A549 treated with Mapracorat at 1 μM for 4 hours (cell line): ENCODE measurements around the gene TMPRSS3. TPM values are rescaled to one million over a fixed set of nuclear protein-coding genes. Genes with fewer than 3 reads are reported as not detected.

Source experiments
- total RNA-seq: library from RNA; stranded (reverse); fragments of 200-300 nt; extraction: Qiagen RNA extraction; gene quantifications from 5 replicates; pipeline ENCODE4 v1.2.3, GENCODE V29; 2022

Gene TMPRSS3
- total RNA-seq: 0.14 to 0.57 TPM (median 0.34 TPM) in 5 replicates

DNA sequence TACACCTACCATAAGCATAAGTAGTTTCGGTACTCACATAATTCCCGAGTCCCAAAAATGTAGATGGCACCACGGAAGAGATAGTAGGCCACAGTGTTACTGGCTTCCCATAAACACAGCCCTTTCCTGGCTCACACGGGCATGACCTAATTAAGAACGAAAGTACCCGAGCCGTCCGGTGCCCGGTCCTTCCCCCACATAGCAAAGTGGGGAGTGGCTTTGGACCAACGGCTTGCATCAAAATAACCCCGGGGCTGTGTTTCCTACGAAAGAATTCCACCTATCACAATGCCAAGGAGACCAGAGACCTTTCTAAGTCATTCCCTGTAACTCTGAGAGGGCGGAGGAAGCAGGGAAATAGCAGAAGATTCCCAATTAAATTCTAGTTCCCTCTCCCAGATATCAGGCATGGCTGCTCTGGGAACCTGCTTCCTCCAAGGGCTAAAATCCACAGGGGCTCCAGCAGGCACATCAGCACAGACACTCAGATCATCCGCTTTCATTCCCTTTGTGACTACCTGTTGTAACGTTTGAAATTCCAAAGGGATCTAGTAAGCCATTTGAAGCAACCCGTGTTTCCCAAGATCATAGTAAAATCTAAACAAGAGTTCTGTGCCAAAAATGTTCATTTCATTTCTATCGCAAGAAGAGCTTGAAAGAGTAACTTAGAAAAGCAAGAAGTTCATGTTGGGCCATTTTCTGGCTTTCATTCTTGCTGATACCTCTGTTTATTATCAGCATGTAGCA, at the start of gene TMPRSS3:
Gene TMPRSS3, minus strand, starts transcription at position 148 of the 747 bp plus-strand sequence. CDS start 635 bp downstream, outside the sequence.

GRCh38 chr21:42403611-42404231, 7.9 kb upstream of the TMPRSS3 start, which contains the start of gene UBASH3A:
Gene UBASH3A (plus strand): TSS chr21:42403902. CDS start chr21:42403946, 44 bp downstream.

DNA sequence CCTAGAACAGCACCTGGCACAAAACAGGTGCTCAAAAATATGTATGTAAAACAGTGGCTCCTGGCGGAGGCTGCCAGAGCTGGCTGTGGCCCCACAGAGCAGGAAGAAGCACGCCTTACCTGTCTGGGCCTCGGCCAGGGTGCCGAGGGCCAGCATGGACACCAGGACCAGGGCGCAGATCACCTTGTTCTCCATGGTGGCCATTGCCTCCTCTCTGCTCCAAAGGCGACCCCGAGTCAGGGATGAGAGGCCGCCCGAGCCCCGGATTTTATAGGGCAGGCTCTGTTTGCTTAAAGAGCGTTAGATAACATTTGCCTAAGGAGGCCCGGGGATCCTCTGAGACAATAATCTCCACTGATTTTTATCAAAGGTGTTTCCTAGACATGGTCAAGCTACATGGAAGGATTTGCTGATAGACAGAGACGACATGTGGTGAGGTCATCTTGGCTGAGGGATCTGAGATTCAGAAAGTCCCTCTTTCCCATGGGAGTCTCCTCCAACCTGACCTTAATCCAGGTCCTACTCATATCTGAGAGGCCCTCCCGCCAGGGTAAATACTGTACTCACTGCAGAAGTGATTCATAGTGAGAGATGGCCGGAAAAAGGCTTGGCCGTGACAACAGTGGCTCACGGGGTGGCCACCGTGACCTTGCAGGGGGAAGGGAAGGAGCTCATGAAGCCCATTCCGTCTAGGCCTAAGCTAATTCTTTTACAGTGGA, 29.4 kb downstream of the TMPRSS3 start, which contains the start of gene TFF1:
Gene TFF1, minus strand, starts transcription at position 244 of the 719 bp plus-strand sequence. Its CDS starts 40 bp downstream, at position 204.

GRCh38 chr21:42350927-42351426, 44.9 kb downstream of the TMPRSS3 start, which contains the start of gene TFF2:
Gene TFF2 (minus strand): TSS chr21:42350994. CDS start chr21:42350957, 37 bp downstream.

Other genes starting within 250 kb of the TMPRSS3 start
- gene ABCG1, start 176.9 kb downstream of the TMPRSS3 start, total RNA-seq: 2.1 to 2.7 TPM (median 2.5 TPM) in 5 replicates
- not detected in 5 replicates for gene TFF3, start 80.6 kb downstream of the TMPRSS3 start, total RNA-seq
- not detected in 5 replicates for gene TFF2, start 45.1 kb downstream of the TMPRSS3 start, total RNA-seq
- 22.1 to 31.3 TPM (median 26.8 TPM) in 5 replicates for gene TFF1, start 29.5 kb downstream of the TMPRSS3 start, total RNA-seq
- 0.11 to 0.21 TPM (median 0.16 TPM) in 5 replicates for gene UBASH3A, start 7.8 kb upstream of the TMPRSS3 start, total RNA-seq
- gene RSPH1, start 100.2 kb upstream of the TMPRSS3 start, total RNA-seq: 0.59 to 0.92 TPM (median 0.74 TPM) in 5 replicates
- gene SLC37A1, start 117.8 kb upstream of the TMPRSS3 start, total RNA-seq: 2.7 to 3.6 TPM (median 3.2 TPM) in 5 replicates